Measurements from ENCODE around the gene FADS3. TPM values are rescaled to one million over a fixed set of nuclear protein-coding genes. Genes with fewer than 3 reads are reported as not detected.

The FADS3 gene
- total RNA-seq, 2 donors from 2014 or later = 18.5 to 74.9 TPM

- H3K4me3 ChIP-seq = no peak overlapping the region
- intact Hi-C loops (cut with DNase I) = no loop called here
- no peaks in the 10 kb centered on the region for H3K9me3 ChIP-seq
- no peaks in the 10 kb centered on the region for H3K27me3 ChIP-seq (replicated peaks; ENCODE audit: insufficient read depth)
- TF ChIP-seq POLR2AphosphoS5 (IDR thresholded peaks at IDR 0.05) = no peak
- TF ChIP-seq POLR2A (IDR thresholded peaks at IDR 0.05) = no peak
- no peak for TF ChIP-seq CTCF (IDR thresholded peaks at IDR 0.05)
- no peaks in the 10 kb centered on the region for H3K4me1 ChIP-seq (replicated peaks)
- no peak for DNase-seq (ENCODE audit: low spot score)
- peaks cover 0 to 7% of the 10 kb centered on the region in 2 donors for H3K36me3 ChIP-seq
- H3K27ac ChIP-seq = no peak overlapping the region
- WGBS = 95% methylated on average over 9 of the region's 9 CpGs
These were observed 42.7 kb downstream of the FADS3 start for GRCh38 chr11:61848631-61849030.

- Histone ChIP-seq H3K27me3 (replicated peaks; ENCODE audit: insufficient read depth) (no peaks in the 10 kb centered on the region), H3K4me1 (replicated peaks) (no peaks in the 10 kb centered on the region)
- intact Hi-C loops (cut with DNase I) = no loop called here
These were observed 43.3 kb downstream of the FADS3 start for GRCh38 chr11:61847914-61848581.

GRCh38 chr11:61846362-61847020, 44.9 kb downstream of the FADS3 start:
- intact Hi-C loops (cut with DNase I) = no loop called here
- WGBS = 85% methylated on average over 10 of the region's 10 CpGs
- Histone ChIP-seq H3K9me3 (no peaks in the 10 kb centered on the region), H3K27ac (no peak overlapping the region), H3K4me3 (no peak overlapping the region), H3K27me3 (replicated peaks; ENCODE audit: insufficient read depth) (no peaks in the 10 kb centered on the region), H3K36me3 (peaks cover 0 to 9% of the 10 kb centered on the region in 2 donors), H3K4me1 (replicated peaks) (no peaks in the 10 kb centered on the region)
- DNase-seq (ENCODE audit: low spot score) = no peak
- no peak for TF ChIP-seq POLR2A (IDR thresholded peaks at IDR 0.05)
- no peak for TF ChIP-seq CTCF (IDR thresholded peaks at IDR 0.05)
- no peak for TF ChIP-seq POLR2AphosphoS5 (IDR thresholded peaks at IDR 0.05)

More at GRCh38 chr11:61847914-61848581, 43.3 kb downstream of the FADS3 start:
- H3K4me3 ChIP-seq = no peak overlapping the region
- peaks cover 0 to 7% of the 10 kb centered on the region in 2 donors for H3K36me3 ChIP-seq
- no peak for DNase-seq (ENCODE audit: low spot score)
- TF ChIP-seq POLR2A (IDR thresholded peaks at IDR 0.05) (no peak), POLR2AphosphoS5 (IDR thresholded peaks at IDR 0.05) (no peak), CTCF (IDR thresholded peaks at IDR 0.05) (no peak)
- 90% methylated on average over 18 of the region's 18 CpGs for WGBS
- no peak overlapping the region for H3K27ac ChIP-seq
- H3K9me3 ChIP-seq = no peaks in the 10 kb centered on the region

GRCh38 chr11:61844909-61845565, 46.3 kb downstream of the FADS3 start:
- Histone ChIP-seq H3K9me3 (no peaks in the 10 kb centered on the region), H3K4me1 (replicated peaks) (no peaks in the 10 kb centered on the region), H3K27ac (no peak overlapping the region), H3K4me3 (no peak overlapping the region), H3K27me3 (replicated peaks; ENCODE audit: insufficient read depth) (no peaks in the 10 kb centered on the region), H3K36me3 (peaks cover 0 to 9% of the 10 kb centered on the region in 2 donors)
- no peak for DNase-seq (ENCODE audit: low spot score)
- intact Hi-C loops (cut with DNase I) = no loop called here
- TF ChIP-seq CTCF (IDR thresholded peaks at IDR 0.05) (no peak), POLR2A (IDR thresholded peaks at IDR 0.05) (no peak), POLR2AphosphoS5 (IDR thresholded peaks at IDR 0.05) (no peak)
- WGBS = 80% methylated on average over 16 of the region's 16 CpGs

Data from prostate gland (tissue), 2 donors.